GM23248 (cell line): ENCODE results near the gene AMN1.

Experiments used
- EZH2 ChIP-seq: fragments of 200-600 bp; sonication (generic); IDR thresholded peaks from 2 replicates; pipeline ENCODE4 v1.6.1; 2018; ENCODE audit warnings: antibody characterized with exemption, mild to moderate bottlenecking; ENCODE audit not compliant: insufficient read depth, poor library complexity, severe bottlenecking
- EZH2phosphoT487 ChIP-seq: fragments of 200-600 bp; sonication (generic); IDR thresholded peaks from 2 replicates; pipeline ENCODE4 v1.6.1; 2018; ENCODE audit warnings: antibody characterized with exemption, moderate library complexity, mild to moderate bottlenecking, low read depth; ENCODE audit not compliant: insufficient read depth

DNA sequence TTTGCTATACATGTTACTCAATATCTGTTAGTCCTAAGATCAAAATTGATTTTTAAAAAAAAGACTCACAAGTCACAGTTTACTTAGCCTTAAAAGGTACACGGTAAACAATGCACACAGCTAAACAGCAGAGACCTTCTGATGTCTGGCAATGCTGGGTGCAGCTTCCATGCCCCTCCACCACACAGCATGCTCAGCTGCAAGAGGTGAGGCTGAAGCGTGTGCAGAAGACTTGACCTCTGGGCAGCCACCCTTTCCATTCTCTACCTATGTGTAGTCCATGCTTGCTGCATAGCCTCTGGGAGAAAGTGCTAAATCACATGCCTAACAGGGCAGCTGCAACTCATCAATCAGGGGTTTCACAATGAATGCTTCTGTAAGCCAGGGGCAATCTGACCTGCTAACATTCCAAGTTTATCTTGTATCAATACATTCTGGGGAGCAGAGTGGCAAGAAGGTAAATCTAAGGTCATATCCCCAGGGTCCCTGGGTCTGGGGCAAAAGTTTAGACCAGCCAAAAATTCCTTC, 44.5 kb upstream of the AMN1 start:
- TF ChIP-seq EZH2 = no peak
- no peak for TF ChIP-seq EZH2phosphoT487
